Measurements from ENCODE around the gene AP5Z1.

AP5Z1 gene

GRCh38 chr7:4749798-4750197 is 25.6 kb upstream of the AP5Z1 start:
- POLR2A ChIA-PET (ENCODE audit: low non-redundant PET): no interaction called here
- TF ChIP-seq, protein P1, sequence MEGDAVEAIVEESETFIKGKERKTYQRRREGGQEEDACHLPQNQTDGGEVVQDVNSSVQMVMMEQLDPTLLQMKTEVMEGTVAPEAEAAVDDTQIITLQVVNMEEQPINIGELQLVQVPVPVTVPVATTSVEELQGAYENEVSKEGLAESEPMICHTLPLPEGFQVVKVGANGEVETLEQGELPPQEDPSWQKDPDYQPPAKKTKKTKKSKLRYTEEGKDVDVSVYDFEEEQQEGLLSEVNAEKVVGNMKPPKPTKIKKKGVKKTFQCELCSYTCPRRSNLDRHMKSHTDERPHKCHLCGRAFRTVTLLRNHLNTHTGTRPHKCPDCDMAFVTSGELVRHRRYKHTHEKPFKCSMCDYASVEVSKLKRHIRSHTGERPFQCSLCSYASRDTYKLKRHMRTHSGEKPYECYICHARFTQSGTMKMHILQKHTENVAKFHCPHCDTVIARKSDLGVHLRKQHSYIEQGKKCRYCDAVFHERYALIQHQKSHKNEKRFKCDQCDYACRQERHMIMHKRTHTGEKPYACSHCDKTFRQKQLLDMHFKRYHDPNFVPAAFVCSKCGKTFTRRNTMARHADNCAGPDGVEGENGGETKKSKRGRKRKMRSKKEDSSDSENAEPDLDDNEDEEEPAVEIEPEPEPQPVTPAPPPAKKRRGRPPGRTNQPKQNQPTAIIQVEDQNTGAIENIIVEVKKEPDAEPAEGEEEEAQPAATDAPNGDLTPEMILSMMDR (conservative IDR thresholded peaks at IDR 0.05; ENCODE audit: low read depth): no peak
- H3K27ac ChIP-seq: peak overlapping the region; percentile 30
- CTCF ChIA-PET: interaction anchor here (0.7 kb wide), 1 partner anchor 67 kb away, joined by 4 read pairs; no protein-coding TSS in a partner anchor
- DNase-seq (ENCODE audit: low spot score): no peak

GRCh38 chr7:4751398-4751947 is 23.9 kb upstream of the AP5Z1 start:
- H3K27ac ChIP-seq: peak overlapping the region; percentile 54
- DNase-seq (ENCODE audit: low spot score): no peak
- CTCF ChIA-PET: no interaction called here
- TF ChIP-seq, protein P1 (conservative IDR thresholded peaks at IDR 0.05; ENCODE audit: low read depth): no peak
- POLR2A ChIA-PET (ENCODE audit: low non-redundant PET): no interaction called here

- H3K27ac ChIP-seq: peak overlapping the region; percentile 28
- CTCF ChIA-PET: interaction anchor here (0.6 to 1.3 kb wide), 2 partner anchors 11 to 12 kb away, joined by 3 to 4 read pairs; no protein-coding TSS in a partner anchor
- TF ChIP-seq, protein P1 (conservative IDR thresholded peaks at IDR 0.05; ENCODE audit: low read depth): peak; percentile 97
- DNase-seq (ENCODE audit: low spot score): peak; percentile 80
- POLR2A ChIA-PET (ENCODE audit: low non-redundant PET): no interaction called here
Measured at GRCh38 chr7:4753598-4754432, 21.6 kb upstream of the AP5Z1 start.

- CTCF ChIA-PET: interaction anchor here (0.5 to 1.3 kb wide), 4 partner anchors 11 to 91 kb away, joined by 3 to 4 read pairs (median 3); no protein-coding TSS in a partner anchor
- no peak for DNase-seq (ENCODE audit: low spot score)
- POLR2A ChIA-PET (ENCODE audit: low non-redundant PET): no interaction called here
- TF ChIP-seq, protein P1 (conservative IDR thresholded peaks at IDR 0.05; ENCODE audit: low read depth): no peak
- peak overlapping the region; percentile 28 for H3K27ac ChIP-seq
Measured at GRCh38 chr7:4754433-4755010, 20.9 kb upstream of the AP5Z1 start.

- POLR2A ChIA-PET (ENCODE audit: low non-redundant PET): no interaction called here
Measured at GRCh38 chr7:4755045-4755444, 20.4 kb upstream of the AP5Z1 start.

GRCh38 chr7:4758111-4758510 is 17.3 kb upstream of the AP5Z1 start:
- CTCF ChIA-PET: interaction anchor here (1.0 kb wide), 1 partner anchor 126 kb away, joined by 6 read pairs; no protein-coding TSS in a partner anchor
- TF ChIP-seq, protein P1 (conservative IDR thresholded peaks at IDR 0.05; ENCODE audit: low read depth): no peak
- POLR2A ChIA-PET (ENCODE audit: low non-redundant PET): no interaction called here
- H3K27ac ChIP-seq: no peak overlapping the region
- no peak for DNase-seq (ENCODE audit: low spot score)

More at GRCh38 chr7:4755045-4755444, 20.4 kb upstream of the AP5Z1 start:
- DNase-seq (ENCODE audit: low spot score): no peak
- CTCF ChIA-PET: interaction anchor here (0.5 to 1.3 kb wide), 3 partner anchors 11 to 91 kb away, joined by 3 to 4 read pairs (median 3); no protein-coding TSS in a partner anchor
- TF ChIP-seq, protein P1 (conservative IDR thresholded peaks at IDR 0.05; ENCODE audit: low read depth): no peak
- no peak overlapping the region; the same call in 1 of the 2 replicates for H3K27ac ChIP-seq
